ENCODE results near the gene STK26.

Gene STK26

DNA sequence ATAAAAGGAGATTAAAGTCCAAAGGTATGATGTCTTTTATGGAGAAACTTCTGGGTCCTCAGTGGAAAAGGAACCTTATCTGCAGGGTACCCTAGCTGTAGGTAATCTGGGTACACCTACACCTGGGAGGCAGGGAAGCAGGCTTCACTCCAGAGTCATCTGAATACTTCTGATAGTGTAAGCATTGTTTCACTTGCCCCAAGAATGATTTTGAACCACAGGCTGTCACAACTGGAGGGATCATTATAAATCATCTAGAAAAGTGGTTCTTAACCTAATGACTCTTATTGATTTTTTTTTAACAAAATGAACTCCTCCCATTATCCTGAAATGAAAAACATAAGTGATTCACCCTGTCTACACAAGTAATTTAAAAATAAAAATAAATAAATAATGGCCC is 44.0 kb upstream of the STK26 start:
- no peak overlapping the region for H3K4me2 ChIP-seq (ENCODE audit: low read length)
- no peak overlapping the region for H3K4me3 ChIP-seq (ENCODE audit: low read length)
- H3K79me2 ChIP-seq (ENCODE audit: control insufficient read depth, low read length): no peaks in the 10 kb centered on the region
- no peaks in the 10 kb centered on the region for H3K36me3 ChIP-seq (ENCODE audit: control insufficient read depth, low read length)
- H4K20me1 ChIP-seq (ENCODE audit: control insufficient read depth, insufficient read depth, low read depth, low read length): no peaks in the 10 kb centered on the region
- H3K9me2 ChIP-seq (replicated peaks; ENCODE audit: control insufficient read depth, low read length): no peaks in the 10 kb centered on the region
- no peaks in the 10 kb centered on the region for H3F3A ChIP-seq (ENCODE audit: control insufficient read depth, insufficient read depth)
- H3K27me3 ChIP-seq (ENCODE audit: control insufficient read depth, low read length): no peaks in the 10 kb centered on the region
- no peaks in the 10 kb centered on the region for H3K4me1 ChIP-seq (ENCODE audit: control insufficient read depth, low read length)
- TF ChIP-seq EZH2phosphoT487 (IDR thresholded peaks at IDR 0.05; ENCODE audit: borderline replicate concordance, low read length): no peak
- H3K27ac ChIP-seq (ENCODE audit: low read depth, low read length): no peak overlapping the region
- no peaks in the 10 kb centered on the region for H3K9me3 ChIP-seq (ENCODE audit: control insufficient read depth, insufficient read depth, low read length)

DNA sequence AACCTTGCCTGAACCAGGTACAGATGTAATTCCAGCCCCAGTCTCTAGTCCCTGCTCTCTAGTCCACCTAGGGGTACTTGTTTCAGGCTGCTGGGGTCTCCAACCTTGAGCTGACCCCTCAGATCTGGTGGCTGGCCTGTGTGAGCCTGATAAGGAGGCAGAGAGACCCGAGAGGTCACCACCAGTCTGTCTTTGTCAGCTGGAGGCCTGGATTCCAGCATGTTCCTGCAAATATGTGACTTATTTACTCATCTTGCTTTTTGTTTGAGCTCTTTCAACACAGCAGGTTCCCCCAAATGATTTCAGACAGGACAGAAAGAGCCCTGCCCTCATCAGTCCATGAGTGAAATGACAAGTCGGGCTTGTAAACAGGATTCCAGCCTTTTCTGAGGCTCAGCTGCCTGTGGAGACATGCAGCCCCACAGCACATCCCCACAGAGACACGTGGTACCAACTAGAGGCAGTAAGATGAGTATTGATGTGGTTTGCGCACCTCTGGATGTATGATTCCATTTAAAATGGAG is 37.5 kb upstream of the STK26 start:
- TF ChIP-seq, protein P1, sequence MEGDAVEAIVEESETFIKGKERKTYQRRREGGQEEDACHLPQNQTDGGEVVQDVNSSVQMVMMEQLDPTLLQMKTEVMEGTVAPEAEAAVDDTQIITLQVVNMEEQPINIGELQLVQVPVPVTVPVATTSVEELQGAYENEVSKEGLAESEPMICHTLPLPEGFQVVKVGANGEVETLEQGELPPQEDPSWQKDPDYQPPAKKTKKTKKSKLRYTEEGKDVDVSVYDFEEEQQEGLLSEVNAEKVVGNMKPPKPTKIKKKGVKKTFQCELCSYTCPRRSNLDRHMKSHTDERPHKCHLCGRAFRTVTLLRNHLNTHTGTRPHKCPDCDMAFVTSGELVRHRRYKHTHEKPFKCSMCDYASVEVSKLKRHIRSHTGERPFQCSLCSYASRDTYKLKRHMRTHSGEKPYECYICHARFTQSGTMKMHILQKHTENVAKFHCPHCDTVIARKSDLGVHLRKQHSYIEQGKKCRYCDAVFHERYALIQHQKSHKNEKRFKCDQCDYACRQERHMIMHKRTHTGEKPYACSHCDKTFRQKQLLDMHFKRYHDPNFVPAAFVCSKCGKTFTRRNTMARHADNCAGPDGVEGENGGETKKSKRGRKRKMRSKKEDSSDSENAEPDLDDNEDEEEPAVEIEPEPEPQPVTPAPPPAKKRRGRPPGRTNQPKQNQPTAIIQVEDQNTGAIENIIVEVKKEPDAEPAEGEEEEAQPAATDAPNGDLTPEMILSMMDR (IDR thresholded peaks at IDR 0.05; ENCODE audit: low read depth, low read length, poor library complexity, severe bottlenecking): no peak
- TF ChIP-seq EZH2phosphoT487 (IDR thresholded peaks at IDR 0.05; ENCODE audit: borderline replicate concordance, low read length): no peak
- no peak overlapping the region for H3K4me2 ChIP-seq (ENCODE audit: low read length)
- no peaks in the 10 kb centered on the region for H3K27me3 ChIP-seq (ENCODE audit: control insufficient read depth, low read length)
- H3K4me1 ChIP-seq (ENCODE audit: control insufficient read depth, low read length): peaks cover 27% of the 10 kb centered on the region
- no peaks in the 10 kb centered on the region for H3F3A ChIP-seq (ENCODE audit: control insufficient read depth, insufficient read depth)
- H3K9me2 ChIP-seq (replicated peaks; ENCODE audit: control insufficient read depth, low read length): no peaks in the 10 kb centered on the region
- no peaks in the 10 kb centered on the region for H3K9me3 ChIP-seq (ENCODE audit: control insufficient read depth, insufficient read depth, low read length)
- H3K79me2 ChIP-seq (ENCODE audit: control insufficient read depth, low read length): no peaks in the 10 kb centered on the region
- H3K36me3 ChIP-seq (ENCODE audit: control insufficient read depth, low read length): no peaks in the 10 kb centered on the region
- H3K27ac ChIP-seq (ENCODE audit: low read depth, low read length): no peak overlapping the region
- H4K20me1 ChIP-seq (ENCODE audit: control insufficient read depth, insufficient read depth, low read depth, low read length): no peaks in the 10 kb centered on the region
- H3K4me3 ChIP-seq (ENCODE audit: low read length): no peak overlapping the region

DNA sequence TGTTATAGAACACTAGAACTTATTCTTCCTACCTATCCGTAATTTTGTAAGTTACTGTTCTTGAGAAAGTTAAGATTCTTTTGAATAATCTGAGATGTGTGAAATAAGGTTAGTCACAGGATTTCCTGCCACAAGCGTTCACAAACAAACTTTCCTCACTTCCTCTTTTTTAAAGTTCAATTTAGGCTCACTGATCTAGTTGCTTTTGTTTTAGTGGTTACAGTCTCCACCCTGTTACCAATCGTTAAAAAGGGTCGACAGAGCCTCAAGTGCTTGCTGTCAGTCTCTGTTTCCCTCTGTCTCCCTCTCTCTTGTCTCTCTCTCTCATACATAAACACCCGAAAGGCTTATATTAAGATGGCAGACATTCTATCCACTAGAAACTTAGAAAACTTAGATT is 35.9 kb upstream of the STK26 start:
- Histone ChIP-seq H3K36me3 (ENCODE audit: control insufficient read depth, low read length) (no peaks in the 10 kb centered on the region), H3K4me3 (ENCODE audit: low read length) (peak overlapping the region; percentile 55), H3K9me3 (ENCODE audit: control insufficient read depth, insufficient read depth, low read length) (no peaks in the 10 kb centered on the region), H3K9me2 (replicated peaks; ENCODE audit: control insufficient read depth, low read length) (no peaks in the 10 kb centered on the region), H3K4me1 (ENCODE audit: control insufficient read depth, low read length) (peaks cover 27% of the 10 kb centered on the region), H3K27me3 (ENCODE audit: control insufficient read depth, low read length) (no peaks in the 10 kb centered on the region), H3F3A (ENCODE audit: control insufficient read depth, insufficient read depth) (no peaks in the 10 kb centered on the region), H4K20me1 (ENCODE audit: control insufficient read depth, insufficient read depth, low read depth, low read length) (no peaks in the 10 kb centered on the region), H3K4me2 (ENCODE audit: low read length) (peak overlapping the region; percentile 75), H3K27ac (ENCODE audit: low read depth, low read length) (peak overlapping the region; percentile 88), H3K79me2 (ENCODE audit: control insufficient read depth, low read length) (no peaks in the 10 kb centered on the region)
- TF ChIP-seq, protein P1 (IDR thresholded peaks at IDR 0.05; ENCODE audit: low read depth, low read length, poor library complexity, severe bottlenecking): no peak
- no peak for TF ChIP-seq EZH2phosphoT487 (IDR thresholded peaks at IDR 0.05; ENCODE audit: borderline replicate concordance, low read length)

DNA sequence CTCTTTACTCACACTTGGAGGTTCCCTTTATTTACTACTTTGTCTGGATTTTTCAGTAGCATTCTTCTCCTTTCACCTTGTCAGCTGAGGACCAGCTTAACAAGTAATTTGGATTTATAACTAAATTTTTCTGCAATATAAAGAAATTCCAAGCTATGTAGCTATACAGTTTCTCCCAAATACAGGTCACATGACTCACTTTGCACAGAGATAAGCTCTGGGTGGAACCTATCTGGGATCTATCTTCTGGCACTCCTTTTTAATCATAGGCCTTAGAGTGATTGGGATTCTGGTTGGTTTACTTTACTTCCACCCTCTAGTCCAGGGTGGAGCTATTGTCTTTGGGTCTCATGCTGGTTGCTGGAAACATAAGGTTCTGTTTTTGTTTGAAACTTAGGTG is 34.9 kb upstream of the STK26 start:
- TF ChIP-seq, protein P1 (IDR thresholded peaks at IDR 0.05; ENCODE audit: low read depth, low read length, poor library complexity, severe bottlenecking): no peak
- TF ChIP-seq EZH2phosphoT487 (IDR thresholded peaks at IDR 0.05; ENCODE audit: borderline replicate concordance, low read length): no peak
- Histone ChIP-seq H3K4me3 (ENCODE audit: low read length) (no peak overlapping the region), H4K20me1 (ENCODE audit: control insufficient read depth, insufficient read depth, low read depth, low read length) (no peaks in the 10 kb centered on the region), H3K4me2 (ENCODE audit: low read length) (no peak overlapping the region), H3K27ac (ENCODE audit: low read depth, low read length) (peak overlapping the region; percentile 88; the same call in 1 of the 2 replicates), H3K9me3 (ENCODE audit: control insufficient read depth, insufficient read depth, low read length) (no peaks in the 10 kb centered on the region), H3F3A (ENCODE audit: control insufficient read depth, insufficient read depth) (no peaks in the 10 kb centered on the region), H3K4me1 (ENCODE audit: control insufficient read depth, low read length) (peaks cover 27% of the 10 kb centered on the region), H3K79me2 (ENCODE audit: control insufficient read depth, low read length) (no peaks in the 10 kb centered on the region), H3K27me3 (ENCODE audit: control insufficient read depth, low read length) (no peaks in the 10 kb centered on the region), H3K36me3 (ENCODE audit: control insufficient read depth, low read length) (no peaks in the 10 kb centered on the region), H3K9me2 (replicated peaks; ENCODE audit: control insufficient read depth, low read length) (no peaks in the 10 kb centered on the region)
